ENCODE measurements around the gene TBX1. TPM values are rescaled to one million over a fixed set of nuclear protein-coding genes. Genes with fewer than 3 reads are reported as not detected.

TBX1 gene
- total and polyA plus RNA-seq, 5 donors from 2014 or later = not detected

DNA sequence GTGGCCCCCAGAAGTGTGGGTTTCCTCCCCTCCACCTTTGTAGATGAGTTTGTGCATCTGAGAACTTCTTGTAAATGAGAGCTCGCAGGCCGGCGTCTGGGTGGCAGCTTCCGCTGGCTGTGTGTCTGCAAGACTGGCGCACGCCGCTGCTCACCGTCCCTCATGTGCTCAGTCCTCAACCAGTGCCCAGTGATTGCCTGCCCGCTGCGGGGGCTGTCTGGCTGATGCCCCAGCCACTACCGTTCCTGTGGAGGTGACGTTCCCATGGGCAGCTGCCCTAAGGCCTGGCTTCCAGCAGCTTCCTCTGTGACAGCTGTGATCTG is 8.8 kb downstream of the TBX1 start:
- peaks cover 22% of the 10 kb centered on the region for H3K4me1 ChIP-seq (ENCODE audit: control insufficient read depth, insufficient read depth, low read length, poor library complexity, severe bottlenecking)
- peak overlapping the region in 1 of 4 donors; percentile 31 for H3K4me3 Mint-ChIP-seq

DNA sequence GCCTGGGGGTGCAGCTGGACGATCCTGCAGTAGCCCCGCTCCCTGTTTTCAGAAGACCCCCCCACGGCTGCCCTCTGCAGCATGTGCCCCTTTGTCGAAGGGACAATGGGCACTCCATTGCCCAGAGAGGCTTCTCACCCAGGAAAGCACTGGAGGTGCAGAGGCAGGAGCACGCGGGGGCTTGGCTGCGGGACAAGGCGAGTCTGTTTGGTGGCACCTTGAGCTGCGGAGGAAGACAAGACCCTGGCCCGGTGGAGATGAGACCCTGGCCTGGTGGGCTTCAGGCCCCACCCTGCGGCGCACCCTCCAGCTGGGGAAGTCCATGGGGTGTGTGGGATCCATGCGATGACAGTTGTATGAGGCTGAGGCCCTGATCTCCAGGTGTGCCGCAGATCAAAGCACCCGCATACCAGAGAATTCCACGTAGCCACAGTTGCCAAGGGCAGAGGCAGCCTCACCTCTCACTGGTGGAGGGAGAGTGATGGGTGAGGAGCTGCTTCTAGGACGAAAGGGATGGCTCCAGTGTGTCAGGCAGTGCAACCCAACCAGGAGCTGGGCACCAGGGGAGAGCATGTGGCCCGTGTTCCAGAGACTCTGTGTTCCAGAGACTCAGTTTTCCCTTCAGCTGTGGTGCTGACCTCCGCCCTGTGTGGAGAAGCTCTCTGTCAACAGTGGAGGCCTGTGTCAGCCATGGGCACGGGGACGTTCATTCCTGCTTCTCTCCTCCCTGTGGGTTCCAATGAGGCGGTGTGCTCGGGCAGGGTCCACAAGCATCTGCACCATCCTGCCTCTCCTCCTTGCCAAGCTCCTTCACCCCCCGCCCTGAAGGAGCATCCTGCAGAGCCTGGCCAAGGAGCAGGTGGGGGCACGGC is 10.0 kb downstream of the TBX1 start:
- H3K4me1 Mint-ChIP-seq = peaks cover 0 to 17% (median 8%) of the 10 kb centered on the region in 4 donors
- Histone ChIP-seq H3K27ac (ENCODE audit: insufficient read depth, low read length, poor library complexity, severe bottlenecking) (no peak overlapping the region), H3K4me1 (ENCODE audit: control insufficient read depth, insufficient read depth, low read length, poor library complexity, severe bottlenecking) (peaks cover 18% of the 10 kb centered on the region), H3K4me3 (ENCODE audit: low read depth, low read length) (no peak overlapping the region), H3K9me3 (ENCODE audit: control insufficient read depth in 2 of 2, low read length in 2 of 2) (no peaks in the 10 kb centered on the region), H3K36me3 (ENCODE audit: control insufficient read depth, insufficient read depth, low read length) (no peaks in the 10 kb centered on the region), H3K27me3 (ENCODE audit: control insufficient read depth, insufficient read depth, low read length) (peaks cover 5% of the 10 kb centered on the region)
- no peak overlapping the region for H3K4me3 Mint-ChIP-seq
- peaks cover 0 to 2% (median 0%) of the 10 kb centered on the region in 7 donors for H3K9me3 Mint-ChIP-seq
- peaks cover 72% of the 10 kb centered on the region for H3K27me3 Mint-ChIP-seq
- no peak for DNase-seq
- H3K36me3 Mint-ChIP-seq = no peaks in the 10 kb centered on the region
- H3K27ac Mint-ChIP-seq = no peak overlapping the region
- no peak for ATAC-seq (ENCODE audit: low read depth in 2 of 2)

More for the DNA sequence above, 8.8 kb downstream of the TBX1 start:
- Mint-ChIP-seq H3K27me3 (peaks cover 80% of the 10 kb centered on the region), H3K9me3 (peaks cover 0 to 2% (median 0%) of the 10 kb centered on the region in 7 donors), H3K27ac (peak overlapping the region in 1 of 3 donors; percentile 32), H3K36me3 (no peaks in the 10 kb centered on the region), H3K4me1 (peaks cover 0 to 25% (median 8%) of the 10 kb centered on the region in 4 donors)
- Histone ChIP-seq H3K36me3 (ENCODE audit: control insufficient read depth, insufficient read depth, low read length) (no peaks in the 10 kb centered on the region), H3K4me3 (ENCODE audit: low read depth, low read length) (no peak overlapping the region), H3K27ac (ENCODE audit: insufficient read depth, low read length, poor library complexity, severe bottlenecking) (no peak overlapping the region), H3K27me3 (ENCODE audit: control insufficient read depth, insufficient read depth, low read length) (peaks cover 8% of the 10 kb centered on the region), H3K9me3 (ENCODE audit: control insufficient read depth in 2 of 2, low read length in 2 of 2) (no peaks in the 10 kb centered on the region)
- DNase-seq (no peak), ATAC-seq (ENCODE audit: low read depth in 2 of 2) (no peak)

DNA sequence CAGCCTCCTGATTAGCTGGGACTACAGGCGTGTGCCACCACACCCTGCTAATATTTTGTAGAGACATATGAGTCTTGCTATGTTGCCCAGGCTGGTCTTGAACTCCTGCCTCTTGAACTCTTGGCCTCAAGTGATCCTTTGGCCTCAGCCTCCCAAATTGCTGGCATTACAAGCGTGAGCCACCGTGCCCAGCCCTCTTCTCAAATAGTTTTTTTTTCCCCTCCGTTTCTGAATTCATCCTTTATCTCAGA is 11.8 kb downstream of the TBX1 start:
- no peaks in the 10 kb centered on the region for H3K36me3 Mint-ChIP-seq
- H3K27ac Mint-ChIP-seq = no peak overlapping the region
- peaks cover 0 to 20% (median 6%) of the 10 kb centered on the region in 4 donors for H3K4me1 Mint-ChIP-seq
- no peak overlapping the region for H3K4me3 ChIP-seq (ENCODE audit: low read depth, low read length)
- ATAC-seq (ENCODE audit: low read depth in 2 of 2) (no peak), DNase-seq (no peak)
- peaks cover 9% of the 10 kb centered on the region for H3K4me1 ChIP-seq (ENCODE audit: control insufficient read depth, insufficient read depth, low read length, poor library complexity, severe bottlenecking)
- no peaks in the 10 kb centered on the region for H3K36me3 ChIP-seq (ENCODE audit: control insufficient read depth, insufficient read depth, low read length)
- H3K9me3 ChIP-seq (ENCODE audit: control insufficient read depth in 2 of 2, low read length in 2 of 2) = no peaks in the 10 kb centered on the region
- H3K9me3 Mint-ChIP-seq = peaks cover 0 to 2% (median 0%) of the 10 kb centered on the region in 7 donors
- H3K27ac ChIP-seq (ENCODE audit: insufficient read depth, low read length, poor library complexity, severe bottlenecking) = no peak overlapping the region
- no peak overlapping the region for H3K4me3 Mint-ChIP-seq
- peaks cover 71% of the 10 kb centered on the region for H3K27me3 Mint-ChIP-seq
- H3K27me3 ChIP-seq (ENCODE audit: control insufficient read depth, insufficient read depth, low read length) = peaks cover 5% of the 10 kb centered on the region

DNA sequence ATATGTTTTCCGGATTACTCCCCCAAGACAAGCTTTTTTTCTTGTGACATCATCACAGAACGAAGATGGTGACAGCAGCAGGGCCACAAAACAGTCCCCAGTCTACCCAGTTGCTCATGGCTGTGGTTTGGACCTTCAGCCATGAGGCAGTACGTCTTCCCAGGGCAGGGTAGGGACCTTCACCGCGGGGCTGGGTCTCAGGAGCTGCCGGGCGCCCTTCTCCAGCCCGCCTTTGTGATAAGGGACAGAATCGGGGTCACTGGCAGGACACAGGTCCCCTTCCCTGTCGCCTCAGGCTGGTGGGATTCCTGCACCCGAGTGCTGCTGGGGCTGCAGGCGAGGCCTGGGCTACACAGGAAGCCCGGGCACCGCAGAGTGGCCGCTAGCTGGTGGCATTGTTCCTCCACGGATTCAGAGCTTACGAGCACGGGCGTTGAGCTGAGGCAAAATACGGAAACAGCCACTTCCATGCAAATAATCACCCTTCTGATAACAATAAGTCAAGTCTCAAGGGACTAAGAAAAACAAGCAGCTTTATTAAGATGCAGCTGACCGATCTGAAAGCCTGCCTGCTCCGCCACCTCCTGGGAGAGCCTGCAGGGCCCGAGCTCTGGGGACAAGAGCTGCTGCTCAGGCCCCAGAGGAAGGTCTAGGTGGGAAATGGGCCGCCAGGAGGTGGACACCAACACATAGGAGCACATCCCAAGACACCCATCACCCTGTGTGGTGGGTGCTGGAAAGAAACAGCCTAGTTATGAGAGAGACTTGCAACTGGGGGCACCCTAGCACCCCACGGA is 12.3 kb downstream of the TBX1 start:
- Histone ChIP-seq H3K36me3 (ENCODE audit: control insufficient read depth, insufficient read depth, low read length) (no peaks in the 10 kb centered on the region), H3K27me3 (ENCODE audit: control insufficient read depth, insufficient read depth, low read length) (peaks cover 3% of the 10 kb centered on the region), H3K27ac (ENCODE audit: insufficient read depth, low read length, poor library complexity, severe bottlenecking) (no peak overlapping the region), H3K9me3 (ENCODE audit: control insufficient read depth in 2 of 2, low read length in 2 of 2) (no peaks in the 10 kb centered on the region), H3K4me3 (ENCODE audit: low read depth, low read length) (no peak overlapping the region), H3K4me1 (ENCODE audit: control insufficient read depth, insufficient read depth, low read length, poor library complexity, severe bottlenecking) (peaks cover 5% of the 10 kb centered on the region)
- Mint-ChIP-seq H3K27me3 (peaks cover 65% of the 10 kb centered on the region), H3K36me3 (no peaks in the 10 kb centered on the region), H3K4me3 (no peak overlapping the region), H3K9me3 (peaks cover 0 to 3% (median 0%) of the 10 kb centered on the region in 7 donors), H3K4me1 (peaks cover 0 to 15% (median 4%) of the 10 kb centered on the region in 4 donors), H3K27ac (no peak overlapping the region)
- DNase-seq = no peak
- no peak for ATAC-seq (ENCODE audit: low read depth in 2 of 2)

GRCh38 chr22:19773470-19774040 is 13.0 kb downstream of the TBX1 start:
- peaks cover 68% of the 10 kb centered on the region for H3K27me3 Mint-ChIP-seq
- Histone ChIP-seq H3K4me1 (ENCODE audit: control insufficient read depth, insufficient read depth, low read length, poor library complexity, severe bottlenecking) (peaks cover 5% of the 10 kb centered on the region), H3K9me3 (ENCODE audit: control insufficient read depth in 2 of 2, low read length in 2 of 2) (no peaks in the 10 kb centered on the region), H3K36me3 (ENCODE audit: control insufficient read depth, insufficient read depth, low read length) (no peaks in the 10 kb centered on the region), H3K27ac (ENCODE audit: insufficient read depth, low read length, poor library complexity, severe bottlenecking) (no peak overlapping the region), H3K27me3 (ENCODE audit: control insufficient read depth, insufficient read depth, low read length) (peaks cover 1% of the 10 kb centered on the region), H3K4me3 (ENCODE audit: low read depth, low read length) (no peak overlapping the region)
- H3K4me3 Mint-ChIP-seq = no peak overlapping the region
- peaks cover 0 to 3% (median 0%) of the 10 kb centered on the region in 7 donors for H3K9me3 Mint-ChIP-seq
- H3K36me3 Mint-ChIP-seq = no peaks in the 10 kb centered on the region
- DNase-seq (no peak), ATAC-seq (ENCODE audit: low read depth in 2 of 2) (no peak)
- peaks cover 0 to 10% (median 3%) of the 10 kb centered on the region in 4 donors for H3K4me1 Mint-ChIP-seq
- no peak overlapping the region for H3K27ac Mint-ChIP-seq

GRCh38 chr22:19774628-19775027 is 14.1 kb downstream of the TBX1 start:
- H3K27me3 ChIP-seq (ENCODE audit: control insufficient read depth, insufficient read depth, low read length) = no peaks in the 10 kb centered on the region
- H3K9me3 ChIP-seq (ENCODE audit: control insufficient read depth in 2 of 2, low read length in 2 of 2) = no peaks in the 10 kb centered on the region
- Mint-ChIP-seq H3K9me3 (peaks cover 0 to 3% (median 0%) of the 10 kb centered on the region in 7 donors), H3K27me3 (peaks cover 68% of the 10 kb centered on the region), H3K4me3 (no peak overlapping the region), H3K27ac (no peak overlapping the region), H3K36me3 (no peaks in the 10 kb centered on the region), H3K4me1 (peaks cover 0 to 7% (median 1%) of the 10 kb centered on the region in 4 donors)
- ATAC-seq (ENCODE audit: low read depth in 2 of 2) = no peak
- no peaks in the 10 kb centered on the region for H3K36me3 ChIP-seq (ENCODE audit: control insufficient read depth, insufficient read depth, low read length)
- no peak overlapping the region for H3K4me3 ChIP-seq (ENCODE audit: low read depth, low read length)
- H3K4me1 ChIP-seq (ENCODE audit: control insufficient read depth, insufficient read depth, low read length, poor library complexity, severe bottlenecking) = peaks cover 5% of the 10 kb centered on the region
- no peak for DNase-seq
- H3K27ac ChIP-seq (ENCODE audit: insufficient read depth, low read length, poor library complexity, severe bottlenecking) = no peak overlapping the region

DNA sequence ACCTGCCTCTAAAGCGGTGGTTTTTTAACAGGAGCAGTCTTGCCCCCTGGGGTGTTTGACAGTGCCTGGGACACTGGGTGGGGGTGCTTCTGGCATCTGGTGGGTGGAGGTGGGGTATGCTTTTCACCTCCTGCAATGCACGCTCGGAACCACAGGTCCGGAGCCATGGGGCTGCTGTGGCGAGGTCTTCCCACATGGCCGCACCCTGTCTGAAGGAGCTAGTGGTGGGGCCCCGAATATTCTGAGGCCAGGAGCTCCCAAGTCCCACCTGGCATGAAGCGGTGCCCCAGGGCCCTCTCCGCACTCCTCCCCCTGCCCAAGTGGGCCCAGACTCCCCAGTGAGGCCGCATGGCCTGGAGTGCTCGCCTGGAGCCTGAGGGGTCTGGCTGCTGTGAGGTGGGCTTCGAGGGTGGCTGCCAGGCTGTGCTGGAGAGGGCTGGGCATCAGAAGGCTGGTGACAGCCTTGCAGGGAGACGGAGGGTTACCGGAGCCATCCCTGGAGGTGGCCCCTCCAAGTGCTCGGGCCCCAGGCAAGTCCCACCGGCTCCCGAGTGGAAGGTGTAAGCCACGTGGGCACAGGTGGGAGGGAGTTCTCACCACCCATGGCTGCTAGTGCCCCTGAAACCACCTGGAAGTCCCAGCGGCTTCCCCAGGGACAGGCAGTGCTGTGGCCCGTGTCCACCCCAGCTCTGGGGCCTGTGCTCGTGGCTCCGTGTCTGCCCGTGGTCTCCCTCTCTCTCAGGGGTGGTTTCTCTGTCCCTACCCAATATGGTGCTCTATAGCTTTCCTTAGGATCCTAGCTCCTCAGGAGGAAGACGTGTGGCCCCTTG is 15.1 kb downstream of the TBX1 start:
- Mint-ChIP-seq H3K9me3 (peaks cover 0 to 2% (median 0%) of the 10 kb centered on the region in 7 donors), H3K27me3 (peaks cover 67% of the 10 kb centered on the region), H3K4me1 (peaks cover 0 to 13% (median 1%) of the 10 kb centered on the region in 4 donors), H3K27ac (no peak overlapping the region), H3K36me3 (no peaks in the 10 kb centered on the region), H3K4me3 (peak overlapping the region in 1 of 4 donors; percentile 41)
- no peaks in the 10 kb centered on the region for H3K9me3 ChIP-seq (ENCODE audit: control insufficient read depth in 2 of 2, low read length in 2 of 2)
- H3K27me3 ChIP-seq (ENCODE audit: control insufficient read depth, insufficient read depth, low read length) = no peaks in the 10 kb centered on the region
- H3K4me3 ChIP-seq (ENCODE audit: low read depth, low read length) = no peak overlapping the region
- DNase-seq (no peak), ATAC-seq (ENCODE audit: low read depth in 2 of 2) (no peak)
- no peak overlapping the region for H3K27ac ChIP-seq (ENCODE audit: insufficient read depth, low read length, poor library complexity, severe bottlenecking)
- no peaks in the 10 kb centered on the region for H3K36me3 ChIP-seq (ENCODE audit: control insufficient read depth, insufficient read depth, low read length)
- peaks cover 5% of the 10 kb centered on the region for H3K4me1 ChIP-seq (ENCODE audit: control insufficient read depth, insufficient read depth, low read length, poor library complexity, severe bottlenecking)

Data from CD4-positive, CD25-positive, alpha-beta regulatory T cell (primary cell).